MM.1S (cell line): ENCODE measurements around the gene DUXA.

Experiments used
- DNase-seq: peaks from one replicate; pipeline ENCODE4 v3.0.0-alpha.2; 2015
- H2AFZ ChIP-seq: fragments of 300-600 bp; sonication (generic); 2 replicates; pipeline ENCODE4 v1.6.0; 2016; ENCODE audit warnings: antibody characterized with exemption, low read length
- H3F3A ChIP-seq: fragments of 300-600 bp; sonication (generic); 2 replicates; pipeline ENCODE4 v1.6.1; 2016; ENCODE audit warnings: mild to moderate bottlenecking, antibody characterized with exemption, low read length, moderate library complexity, mixed read lengths; ENCODE audit not compliant: insufficient read depth
- H3K27ac ChIP-seq: fragments of 300-600 bp; sonication (generic); 2 replicates; pipeline ENCODE4 v1.5.1; 2016; ENCODE audit warnings: mild to moderate bottlenecking, low read length
- H3K27me3 ChIP-seq: fragments of 300-600 bp; sonication (generic); replicated peaks from 2 replicates; pipeline ENCODE4 v1.6.0; 2016; ENCODE audit warnings: low read length; ENCODE audit not compliant: insufficient read depth
- H3K36me3 ChIP-seq: fragments of 300-600 bp; sonication (generic); replicated peaks from 2 replicates; pipeline ENCODE4 v1.6.1; 2016; ENCODE audit warnings: mild to moderate bottlenecking, low read length, mixed read lengths; ENCODE audit not compliant: insufficient read depth
- H3K4me1 ChIP-seq: fragments of 300-600 bp; sonication (generic); 2 replicates; pipeline ENCODE4 v1.6.1; 2016; ENCODE audit warnings: low read length, mixed read lengths
- H3K4me2 ChIP-seq: fragments of 300-600 bp; sonication (generic); 2 replicates; pipeline ENCODE4 v1.6.0; 2016; ENCODE audit warnings: low read depth, low read length
- H3K4me3 ChIP-seq: fragments of 300-600 bp; sonication (generic); 2 replicates; pipeline ENCODE4 v1.5.1; 2016; ENCODE audit warnings: low read length, mixed read lengths
- H3K79me2 ChIP-seq: fragments of 300-600 bp; sonication (generic); 2 replicates; pipeline ENCODE4 v1.6.1; 2016; ENCODE audit warnings: mixed run types, low read length, mixed read lengths
- H3K9ac ChIP-seq: fragments of 300-600 bp; sonication (generic); 2 replicates; pipeline ENCODE4 v1.6.1; 2016; ENCODE audit warnings: low read length, mixed read lengths
- H3K9me2 ChIP-seq: fragments of 300-600 bp; sonication (generic); replicated peaks from 2 replicates; pipeline ENCODE4 v1.6.1; 2016; ENCODE audit warnings: mild to moderate bottlenecking, low read length, mixed read lengths; ENCODE audit not compliant: insufficient read depth
- H3K9me3 ChIP-seq: fragments of 300-600 bp; sonication (generic); replicated peaks from 2 replicates; pipeline ENCODE4 v1.6.1; 2016; ENCODE audit warnings: mild to moderate bottlenecking, low read length, mixed read lengths; ENCODE audit not compliant: insufficient read depth
- H4K20me1 ChIP-seq: fragments of 300-600 bp; sonication (generic); 2 replicates; pipeline ENCODE4 v1.6.1; 2016; ENCODE audit warnings: mild to moderate bottlenecking, low read length, moderate library complexity, mixed read lengths; ENCODE audit not compliant: insufficient read depth
- CTCF ChIP-seq: fragments of 300-600 bp; sonication (generic); IDR thresholded peaks from 2 replicates; pipeline ENCODE4 v1.5.1; 2016; ENCODE audit warnings: antibody characterized with exemption, low read length, mixed read lengths
- EZH2 ChIP-seq: fragments of 300-600 bp; sonication (generic); optimal IDR thresholded peaks from 2 replicates; pipeline ENCODE3; 2017; ENCODE audit warnings: low read depth, mild to moderate bottlenecking, antibody characterized with exemption, low read length, mixed read lengths
- EZH2phosphoT487 ChIP-seq: fragments of 300-600 bp; sonication (generic); IDR thresholded peaks from 2 replicates; pipeline ENCODE4 v1.6.1; 2018; ENCODE audit warnings: antibody characterized with exemption, low read length

Gene DUXA

GRCh38 chr19:57106722-57107235, 60.5 kb downstream of the DUXA start:
- Histone ChIP-seq H3F3A (no peaks in the 10 kb centered on the region), H4K20me1 (no peaks in the 10 kb centered on the region), H3K36me3 (no peaks in the 10 kb centered on the region), H3K9ac (no peak overlapping the region), H3K27ac (no peak overlapping the region), H3K79me2 (no peaks in the 10 kb centered on the region), H3K9me2 (no peaks in the 10 kb centered on the region), H2AFZ (no peak overlapping the region), H3K27me3 (no peaks in the 10 kb centered on the region), H3K4me3 (no peak overlapping the region), H3K4me1 (no peaks in the 10 kb centered on the region), H3K4me2 (no peak overlapping the region), H3K9me3 (no peaks in the 10 kb centered on the region)
- no peak for DNase-seq
- TF ChIP-seq EZH2phosphoT487, result no peak
- no peak for TF ChIP-seq CTCF
- no peak for TF ChIP-seq EZH2

- Histone ChIP-seq H3F3A (no peaks in the 10 kb centered on the region), H3K4me2 (no peak overlapping the region), H3K4me1 (no peaks in the 10 kb centered on the region), H3K9me2 (no peaks in the 10 kb centered on the region), H3K36me3 (no peaks in the 10 kb centered on the region), H3K79me2 (no peaks in the 10 kb centered on the region), H4K20me1 (no peaks in the 10 kb centered on the region), H3K27ac (no peak overlapping the region), H2AFZ (no peak overlapping the region), H3K4me3 (no peak overlapping the region), H3K27me3 (no peaks in the 10 kb centered on the region), H3K9ac (no peak overlapping the region), H3K9me3 (no peaks in the 10 kb centered on the region)
- no peak for DNase-seq
- no peak for TF ChIP-seq EZH2phosphoT487
Observed at GRCh38 chr19:57105976-57106721, 61.1 kb downstream of the DUXA start.
